ENCODE data around the gene SEMA3E.
"Not testable (repeated sequence)": the region's sequence is repeated elsewhere in the genome, so short reads cannot be mapped to it uniquely, and the experiment has no call there.

The SEMA3E gene

GRCh38 chr7:83452256-83452655, 196.7 kb downstream of the SEMA3E start:
- DNase-seq (ENCODE audit: low read depth in 2 of 2) = no peak

- no peak for DNase-seq (ENCODE audit: low read depth in 2 of 2)
Measured at GRCh38 chr7:83451501-83452045, 197.4 kb downstream of the SEMA3E start.

GRCh38 chr7:83449781-83450180, 199.2 kb downstream of the SEMA3E start:
- no peak for DNase-seq (ENCODE audit: low read depth in 2 of 2)

GRCh38 chr7:83447681-83448080, 201.3 kb downstream of the SEMA3E start:
- no peak for DNase-seq (ENCODE audit: low read depth in 2 of 2)

- no peak for DNase-seq (ENCODE audit: low read depth in 2 of 2)
Measured at GRCh38 chr7:83446102-83446669, 202.8 kb downstream of the SEMA3E start.

- no peak for DNase-seq (ENCODE audit: low read depth in 2 of 2)
Measured at GRCh38 chr7:83442911-83443310, 206.0 kb downstream of the SEMA3E start.

GRCh38 chr7:83439026-83439425, 209.9 kb downstream of the SEMA3E start:
- DNase-seq (ENCODE audit: low read depth in 2 of 2) = no peak

GRCh38 chr7:83430289-83430688, 218.7 kb downstream of the SEMA3E start:
- DNase-seq (ENCODE audit: low read depth in 2 of 2) = not testable (repeated sequence)

GRCh38 chr7:83429493-83429892, 219.4 kb downstream of the SEMA3E start:
- no peak for DNase-seq (ENCODE audit: low read depth in 2 of 2)

GRCh38 chr7:83427884-83428283, 221.1 kb downstream of the SEMA3E start:
- no peak for DNase-seq (ENCODE audit: low read depth in 2 of 2)

GRCh38 chr7:83426325-83426724, 222.6 kb downstream of the SEMA3E start:
- DNase-seq (ENCODE audit: low read depth in 2 of 2) = no peak

GRCh38 chr7:83419013-83419412, 229.9 kb downstream of the SEMA3E start:
- DNase-seq (ENCODE audit: low read depth in 2 of 2) = no peak

GRCh38 chr7:83415840-83416239, 233.1 kb downstream of the SEMA3E start:
- DNase-seq (ENCODE audit: low read depth in 2 of 2) = no peak

- DNase-seq (ENCODE audit: low read depth in 2 of 2) = no peak
Measured at GRCh38 chr7:83414947-83415346, 234.0 kb downstream of the SEMA3E start.

- peak; percentile 11 to 12 for DNase-seq (ENCODE audit: low read depth in 2 of 2)
Measured at GRCh38 chr7:83413831-83414230, 235.1 kb downstream of the SEMA3E start.

- DNase-seq (ENCODE audit: low read depth in 2 of 2) = peak; percentile 21 to 29
Measured at GRCh38 chr7:83413424-83413823, 235.5 kb downstream of the SEMA3E start.

- DNase-seq (ENCODE audit: low read depth in 2 of 2) = peak; percentile 20 to 28
Measured at GRCh38 chr7:83410989-83411591, 237.8 kb downstream of the SEMA3E start.

- no peak for DNase-seq (ENCODE audit: low read depth in 2 of 2)
Measured at GRCh38 chr7:83394776-83395175, 254.2 kb downstream of the SEMA3E start.

GRCh38 chr7:83388436-83388835, 260.5 kb downstream of the SEMA3E start:
- DNase-seq (ENCODE audit: low read depth in 2 of 2) = no peak

GRCh38 chr7:83366629-83367028, 282.3 kb downstream of the SEMA3E start:
- DNase-seq (ENCODE audit: low read depth in 2 of 2) = no peak

- DNase-seq (ENCODE audit: low read depth in 2 of 2) = no peak
Measured at GRCh38 chr7:83365746-83366145, 283.2 kb downstream of the SEMA3E start.

GRCh38 chr7:83362871-83363550, 285.9 kb downstream of the SEMA3E start:
- no peak for DNase-seq (ENCODE audit: low read depth in 2 of 2)

- DNase-seq (ENCODE audit: low read depth in 2 of 2) = no peak
Measured at GRCh38 chr7:83359108-83359507, 289.8 kb downstream of the SEMA3E start.
